COLO668 (cell line): ENCODE data around the gene ZNF276.
"Not testable (repeated sequence)": the region's sequence is repeated elsewhere in the genome, so short reads cannot be mapped to it uniquely, and the experiment has no call there.

Source experiments
- DNase-seq: peaks from one replicate; lab custom pipeline; 2025; ENCODE audit not compliant: unreplicated experiment; lab: John Stamatoyannopoulos, UW

ZNF276 gene

GRCh38 chr16:89720813-89721545 lies at the start of gene ZNF276, which contains the start of gene VPS9D1:
Gene ZNF276, plus strand, starts transcription at chr16:89721537. Its CDS starts 104 bp downstream, at chr16:89721641.
Gene VPS9D1, minus strand, starts transcription at chr16:89720898. Its CDS starts 37 bp downstream, at chr16:89720861.
- DNase-seq = peak; percentile 89

- not testable (repeated sequence) for DNase-seq
Observed at GRCh38 chr16:89671565-89671964, 49.8 kb upstream of the ZNF276 start.

- DNase-seq = no peak
Observed at GRCh38 chr16:89672177-89672941, 49.0 kb upstream of the ZNF276 start.

GRCh38 chr16:89678258-89678657 lies 43.1 kb upstream of the ZNF276 start:
- no peak for DNase-seq

- no peak for DNase-seq
Observed at GRCh38 chr16:89685916-89686315, 35.4 kb upstream of the ZNF276 start.

- peak; percentile 93 for DNase-seq
Observed at GRCh38 chr16:89686520-89687091, 34.7 kb upstream of the ZNF276 start, which contains the start of gene CDK10. Gene CDK10, plus strand, starts transcription at chr16:89686689. Its CDS starts 22 bp downstream, at chr16:89686711.

- peak; percentile 86 for DNase-seq
Observed at GRCh38 chr16:89687092-89687940, 34.0 kb upstream of the ZNF276 start.

- DNase-seq = no peak
Observed at GRCh38 chr16:89688395-89688794, 32.9 kb upstream of the ZNF276 start.

- DNase-seq = no peak
Observed at GRCh38 chr16:89689142-89689541, 32.2 kb upstream of the ZNF276 start.

- not testable (repeated sequence) for DNase-seq
Observed at GRCh38 chr16:89689621-89690020, 31.7 kb upstream of the ZNF276 start.

GRCh38 chr16:89690392-89690901 lies 30.9 kb upstream of the ZNF276 start:
- no peak for DNase-seq

GRCh38 chr16:89691231-89691985 lies 29.9 kb upstream of the ZNF276 start:
- no peak for DNase-seq

GRCh38 chr16:89691986-89692569 lies 29.3 kb upstream of the ZNF276 start:
- DNase-seq = no peak

GRCh38 chr16:89693289-89693731 lies 28.0 kb upstream of the ZNF276 start:
- DNase-seq = no peak

GRCh38 chr16:89693931-89694783 lies 27.2 kb upstream of the ZNF276 start:
- no peak for DNase-seq

GRCh38 chr16:89694784-89695085 lies 26.6 kb upstream of the ZNF276 start:
- DNase-seq = not testable (repeated sequence)

GRCh38 chr16:89695086-89695874 lies 26.1 kb upstream of the ZNF276 start:
- DNase-seq = no peak
